HEK293T (cell line): ENCODE data around the gene GHR.

Source experiments
- CTBP1 ChIP-seq: fragments of 450-650 bp; IDR thresholded peaks from 2 replicates; pipeline ENCODE4 v1.6.1; 2016; ENCODE audit warnings: borderline replicate concordance
- HDGF ChIP-seq: fragments of 450-650 bp; IDR thresholded peaks from 2 replicates; pipeline ENCODE4 v1.6.1; 2017; ENCODE audit warnings: antibody characterized with exemption, borderline replicate concordance
- L3MBTL2 ChIP-seq: fragments of 450-650 bp; conservative IDR thresholded peaks from 2 replicates; pipeline ENCODE4 v1.6.1; 2016; ENCODE audit warnings: mild to moderate bottlenecking
- PKNOX1 ChIP-seq: fragments of 450-650 bp; IDR thresholded peaks from 2 replicates; pipeline ENCODE4 v1.6.1; 2016

GRCh38 chr5:42390115-42390514, 33.1 kb upstream of the GHR start:
- no peak for TF ChIP-seq L3MBTL2
- no peak for TF ChIP-seq PKNOX1
- no peak for TF ChIP-seq CTBP1
- TF ChIP-seq HDGF, result no peak
